Gastrocnemius medialis (tissue), 4 donors: Measurements from ENCODE around the gene SMARCE1.

ENCODE experiments used
- CTCF ChIP-seq, 5 experiments: fragments of 450-650 bp in 3 of 5; fragments of 200-600 bp in 2 of 5; sonication (generic) in 2 of 5; IDR thresholded peaks in 4 of 5; conservative IDR thresholded peaks in 1 of 5; 1 replicate in 4 of 5; 2 replicates in 1 of 5; pipeline ENCODE4 v1.5.1; 2016 to 2019; ENCODE audit warnings: antibody characterized with exemption in 5 of 5, mild to moderate bottlenecking in 3 of 5, moderate library complexity in 3 of 5
- POLR2A ChIP-seq, 2 donors: fragments of 450-650 bp; IDR thresholded peaks; one replicate each; pipeline ENCODE4 v1.6.1; 2017; ENCODE audit warnings: antibody characterized with exemption in 2 of 2, mild to moderate bottlenecking in 2 of 2, moderate library complexity in 2 of 2

- TF ChIP-seq CTCF (IDR thresholded peaks at IDR 0.05 in 4 of 5, conservative IDR thresholded peaks at IDR 0.05 in 1 of 5) (no peak), POLR2A (IDR thresholded peaks at IDR 0.05) (no peak)
Measured at GRCh38 chr17:40659911-40660310, 12.3 kb upstream of the SMARCE1 start.
